Mesothelial cell of epicardium (in vitro differentiated cells): ENCODE measurements around the gene KIFBP. TPM values are rescaled to one million over a fixed set of nuclear protein-coding genes. Genes with fewer than 3 reads are reported as not detected.

Source experiments
- total RNA-seq: library from RNA; stranded (reverse); gene quantifications from 3 replicates; pipeline ENCODE4 v1.2.1, GENCODE V29; 2021

KIFBP gene
- total RNA-seq, 1 donor from 2014 or later, result 22.7 TPM

Other genes with a start within 250 kb of the KIFBP start
- 2.5 to 3.0 TPM (median 2.6 TPM) in 3 replicates for gene STOX1, start 161.3 kb upstream of the KIFBP start, total RNA-seq
- gene DDX50, start 87.5 kb upstream of the KIFBP start, total RNA-seq, result 48.9 to 51.1 TPM (median 48.9 TPM) in 3 replicates
- 39.8 to 42.6 TPM (median 42.1 TPM) in 3 replicates for gene DDX21, start 32.6 kb upstream of the KIFBP start, total RNA-seq
- not detected in 3 replicates for gene SRGN, start 99.3 kb downstream of the KIFBP start, total RNA-seq
- gene VPS26A, start 135.4 kb downstream of the KIFBP start, total RNA-seq, result 40.1 to 44.6 TPM (median 43.5 TPM) in 3 replicates
- 38.0 to 42.4 TPM (median 38.3 TPM) in 3 replicates for gene SUPV3L1, start 191.4 kb downstream of the KIFBP start, total RNA-seq
- 0.14 TPM in 1 of 3 replicates, not detected in the others for gene HKDC1, start 231.5 kb downstream of the KIFBP start, total RNA-seq